Upper lobe of left lung (tissue), 4 donors: Measurements from ENCODE around the gene CDH8.
"Not testable (repeated sequence)": the region's sequence is repeated elsewhere in the genome, so short reads cannot be mapped to it uniquely, and the experiment has no call there.

ENCODE experiments used
- CTCF ChIP-seq, 6 experiments: fragments of 450-650 bp in 4 of 6; fragments of 200-600 bp in 2 of 6; sonication (generic) in 2 of 6; IDR thresholded peaks; one replicate each; pipeline ENCODE4 v1.5.1; 2016 to 2019; ENCODE audit warnings: antibody characterized with exemption in 6 of 6
- EP300 ChIP-seq, 4 donors: sonication (generic); formaldehyde crosslinking; IDR thresholded peaks; one replicate each; pipeline ENCODE4 v1.5.1; 2017; ENCODE audit warnings: antibody characterized with exemption in 4 of 4, control low read depth in 2 of 4

GRCh38 chr16:61801217-61801616, 235.0 kb downstream of the CDH8 start:
- TF ChIP-seq CTCF, EP300 (IDR thresholded peaks at IDR 0.05): not testable (repeated sequence)
